Prostate gland (tissue), 2 donors: Measurements from ENCODE around the gene RNF151.

Experiments
- CTCF ChIP-seq, 4 experiments: fragments of 200-600 bp in 2 of 4; fragments of 450-650 bp in 2 of 4; sonication (generic) in 2 of 4; IDR thresholded peaks; 1 replicate in 3 of 4; 2 replicates in 1 of 4; pipeline ENCODE4 v1.5.1; 2016 to 2019; ENCODE audit warnings: antibody characterized with exemption in 4 of 4, mild to moderate bottlenecking in 2 of 4, moderate library complexity in 2 of 4
- POLR2A ChIP-seq: fragments of 450-650 bp; IDR thresholded peaks from one replicate; pipeline ENCODE4 v1.6.1; 2016; ENCODE audit warnings: antibody characterized with exemption, mild to moderate bottlenecking
- POLR2AphosphoS5 ChIP-seq: sonication (generic); formaldehyde crosslinking; IDR thresholded peaks from one replicate; pipeline ENCODE4 v1.6.1; 2017; ENCODE audit warnings: antibody characterized with exemption

- TF ChIP-seq CTCF (IDR thresholded peaks at IDR 0.05) = no peak
- TF ChIP-seq POLR2A = no peak
- no peak for TF ChIP-seq POLR2AphosphoS5
These were observed 45.9 kb upstream of the RNF151 start for GRCh38 chr16:1920727-1921171.
